Uterus (tissue), 4 donors: Measurements from ENCODE around the gene NDE1. TPM values are rescaled to one million over a fixed set of nuclear protein-coding genes. Genes with fewer than 3 reads are reported as not detected.

Source experiments
- DNase-seq, 2 donors: peaks; one replicate each; pipeline ENCODE4 v3.0.0-alpha.2; 2019 to 2020
- H3K27ac ChIP-seq, 2 donors: fragments of 200-600 bp; sonication (generic); 1 replicate in 1 of 2; 2 replicates in 1 of 2; pipeline ENCODE4 v1.5.1; 2016 to 2018
- H3K27me3 ChIP-seq, 2 donors: fragments of 200-600 bp; sonication (generic); one replicate each; pipeline ENCODE4 v1.5.1; 2018 to 2019; ENCODE audit warnings: control low read depth in 1 of 2
- H3K36me3 ChIP-seq, 2 donors: fragments of 200-600 bp; sonication (generic); one replicate each; pipeline ENCODE4 v1.5.1; 2019; ENCODE audit warnings: control low read depth in 1 of 2
- H3K4me1 ChIP-seq, 2 donors: fragments of 200-600 bp; sonication (generic); one replicate each; pipeline ENCODE4 v1.5.1; 2018 to 2019; ENCODE audit warnings: control low read depth in 1 of 2
- H3K4me3 ChIP-seq, 2 donors: fragments of 200-600 bp; sonication (generic); 1 replicate in 1 of 2; 2 replicates in 1 of 2; pipeline ENCODE4 v1.5.1; 2018 to 2019; ENCODE audit warnings: mild to moderate bottlenecking in 1 of 2
- H3K9me3 ChIP-seq, 2 donors: fragments of 200-600 bp; sonication (generic); one replicate each; pipeline ENCODE4 v1.5.1; 2019; ENCODE audit warnings: control low read depth in 1 of 2
- CTCF ChIP-seq, 4 experiments: fragments of 200-600 bp in 2 of 4; fragments of 450-650 bp in 2 of 4; sonication (generic) in 2 of 4; IDR thresholded peaks; one replicate each; pipeline ENCODE4 v1.5.1; 2016 to 2019; ENCODE audit warnings: antibody characterized with exemption in 4 of 4, mild to moderate bottlenecking in 2 of 4, moderate library complexity in 1 of 4
- POLR2A ChIP-seq, 2 donors: fragments of 450-650 bp; IDR thresholded peaks; one replicate each; pipeline ENCODE4 v1.6.1; 2016; ENCODE audit warnings: antibody characterized with exemption in 2 of 2, mild to moderate bottlenecking in 1 of 2, moderate library complexity in 1 of 2
- intact Hi-C: fragments of 100-400 bp; cut with DNase I; formaldehyde crosslinking; loops from one replicate; pipeline ENCODE4 v1.15.1; 2023; ENCODE audit warnings: low total_unique reads
- total RNA-seq, 4 donors: library from RNA; depleted of rRNA in 3 of 4; stranded (reverse); fragments of >200 nt in 3 of 4; gene quantifications; one replicate each; pipeline versions ENCODE4 v1.1.0 to v1.2.4, GENCODE V29; 2014 to 2023
- donor health status: DM: yes; HTN: yes; CAD: no.

The NDE1 gene
- total RNA-seq, 4 donors from 2014 or later = 23.8 to 53.4 (median 39.2) TPM

GRCh38 chr16:15715221-15715620 lies 65.2 kb downstream of the NDE1 start:
- Histone ChIP-seq H3K36me3 (no peaks in the 10 kb centered on the region), H3K27me3 (no peaks in the 10 kb centered on the region), H3K9me3 (no peaks in the 10 kb centered on the region), H3K4me1 (no peaks in the 10 kb centered on the region), H3K4me3 (no peak overlapping the region), H3K27ac (no peak overlapping the region)
- TF ChIP-seq CTCF (IDR thresholded peaks at IDR 0.05) (no peak), POLR2A (IDR thresholded peaks at IDR 0.05) (no peak)
- intact Hi-C loops = no loop called here
- no peak for DNase-seq

GRCh38 chr16:15716694-15717447 lies 66.8 kb downstream of the NDE1 start:
- H3K4me1 ChIP-seq = no peaks in the 10 kb centered on the region
- no peaks in the 10 kb centered on the region for H3K9me3 ChIP-seq
- H3K36me3 ChIP-seq = no peaks in the 10 kb centered on the region
- H3K4me3 ChIP-seq = no peak overlapping the region
- intact Hi-C loops = no loop called here
- no peak for DNase-seq
- H3K27ac ChIP-seq = no peak overlapping the region
- H3K27me3 ChIP-seq = no peaks in the 10 kb centered on the region
- TF ChIP-seq CTCF (IDR thresholded peaks at IDR 0.05) (no peak), POLR2A (IDR thresholded peaks at IDR 0.05) (no peak)

GRCh38 chr16:15721018-15721417 lies 71.0 kb downstream of the NDE1 start:
- Histone ChIP-seq H3K36me3 (no peaks in the 10 kb centered on the region), H3K4me1 (no peaks in the 10 kb centered on the region), H3K27ac (no peak overlapping the region), H3K4me3 (no peak overlapping the region), H3K27me3 (no peaks in the 10 kb centered on the region), H3K9me3 (no peaks in the 10 kb centered on the region)
- TF ChIP-seq POLR2A (IDR thresholded peaks at IDR 0.05) = no peak
- TF ChIP-seq CTCF (IDR thresholded peaks at IDR 0.05) = no peak
- intact Hi-C loops = no loop called here
- DNase-seq = no peak

DNA sequence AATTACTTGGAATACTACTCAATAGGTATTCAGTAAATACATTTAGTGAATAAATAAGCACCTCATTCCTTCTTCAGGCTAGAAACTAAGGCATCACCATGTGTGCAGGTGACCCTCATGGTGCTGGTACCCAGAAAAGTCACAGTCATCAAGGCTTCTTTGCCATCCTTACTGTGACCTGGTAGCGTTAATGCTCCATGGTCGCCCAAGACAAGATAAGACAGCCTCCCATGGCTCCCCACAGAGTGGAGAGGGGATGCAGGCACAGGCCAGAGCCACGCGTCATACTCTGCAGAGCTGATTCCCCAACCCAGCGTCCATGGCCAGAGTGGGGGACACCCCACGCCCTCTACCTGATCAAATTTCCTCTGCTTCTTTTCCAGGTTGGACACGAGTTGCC lies 73.8 kb downstream of the NDE1 start:
- Histone ChIP-seq H3K27ac (no peak overlapping the region), H3K4me3 (no peak overlapping the region), H3K36me3 (no peaks in the 10 kb centered on the region), H3K4me1 (no peaks in the 10 kb centered on the region), H3K9me3 (no peaks in the 10 kb centered on the region), H3K27me3 (no peaks in the 10 kb centered on the region)
- TF ChIP-seq CTCF (IDR thresholded peaks at IDR 0.05) (no peak), POLR2A (IDR thresholded peaks at IDR 0.05) (no peak)
- no peak for DNase-seq
- intact Hi-C loops = no loop called here

DNA sequence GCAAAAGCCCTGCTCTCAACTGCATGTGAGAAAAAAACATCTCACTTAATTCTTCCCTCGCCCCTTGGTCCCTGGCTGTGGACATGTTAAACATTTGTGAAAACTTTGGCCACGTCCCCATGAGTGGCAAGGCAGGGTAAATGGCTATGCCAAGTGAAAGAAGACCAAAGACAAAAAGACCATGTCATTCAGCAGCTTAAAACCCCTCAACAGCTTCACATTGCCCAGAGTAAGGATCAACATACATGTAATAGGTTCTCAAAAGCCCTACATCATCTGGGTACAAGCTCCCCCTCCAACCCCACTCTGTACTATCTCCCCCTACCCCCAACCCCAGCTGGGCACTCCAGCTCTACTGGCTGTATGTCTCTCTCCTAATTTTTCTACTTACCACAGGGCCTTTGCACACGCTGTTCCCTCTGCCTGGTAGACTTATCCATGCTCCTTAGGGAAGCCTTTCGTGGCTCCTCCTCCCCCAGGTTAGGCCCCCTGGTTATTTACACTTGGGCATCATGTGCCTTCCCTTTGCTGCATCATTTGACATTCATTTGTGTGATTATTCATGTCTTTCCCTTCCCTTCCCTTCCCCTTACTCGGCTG lies 75.7 kb downstream of the NDE1 start:
- no peak for TF ChIP-seq CTCF (IDR thresholded peaks at IDR 0.05)
- H3K27ac ChIP-seq = no peak overlapping the region
- no peak overlapping the region for H3K4me3 ChIP-seq
- DNase-seq = no peak
- no peaks in the 10 kb centered on the region for H3K36me3 ChIP-seq
- H3K9me3 ChIP-seq = no peaks in the 10 kb centered on the region
- no peaks in the 10 kb centered on the region for H3K27me3 ChIP-seq
- no peaks in the 10 kb centered on the region for H3K4me1 ChIP-seq
- intact Hi-C loops = no loop called here
